Measurements from ENCODE around the gene EPHA8. TPM values are rescaled to one million over a fixed set of nuclear protein-coding genes. Genes with fewer than 3 reads are reported as not detected.

The EPHA8 gene
- polyA plus RNA-seq, 1 of the 3 experiments (the other 2 are of a cell fraction): 0.02 TPM

- TF ChIP-seq, protein P1, sequence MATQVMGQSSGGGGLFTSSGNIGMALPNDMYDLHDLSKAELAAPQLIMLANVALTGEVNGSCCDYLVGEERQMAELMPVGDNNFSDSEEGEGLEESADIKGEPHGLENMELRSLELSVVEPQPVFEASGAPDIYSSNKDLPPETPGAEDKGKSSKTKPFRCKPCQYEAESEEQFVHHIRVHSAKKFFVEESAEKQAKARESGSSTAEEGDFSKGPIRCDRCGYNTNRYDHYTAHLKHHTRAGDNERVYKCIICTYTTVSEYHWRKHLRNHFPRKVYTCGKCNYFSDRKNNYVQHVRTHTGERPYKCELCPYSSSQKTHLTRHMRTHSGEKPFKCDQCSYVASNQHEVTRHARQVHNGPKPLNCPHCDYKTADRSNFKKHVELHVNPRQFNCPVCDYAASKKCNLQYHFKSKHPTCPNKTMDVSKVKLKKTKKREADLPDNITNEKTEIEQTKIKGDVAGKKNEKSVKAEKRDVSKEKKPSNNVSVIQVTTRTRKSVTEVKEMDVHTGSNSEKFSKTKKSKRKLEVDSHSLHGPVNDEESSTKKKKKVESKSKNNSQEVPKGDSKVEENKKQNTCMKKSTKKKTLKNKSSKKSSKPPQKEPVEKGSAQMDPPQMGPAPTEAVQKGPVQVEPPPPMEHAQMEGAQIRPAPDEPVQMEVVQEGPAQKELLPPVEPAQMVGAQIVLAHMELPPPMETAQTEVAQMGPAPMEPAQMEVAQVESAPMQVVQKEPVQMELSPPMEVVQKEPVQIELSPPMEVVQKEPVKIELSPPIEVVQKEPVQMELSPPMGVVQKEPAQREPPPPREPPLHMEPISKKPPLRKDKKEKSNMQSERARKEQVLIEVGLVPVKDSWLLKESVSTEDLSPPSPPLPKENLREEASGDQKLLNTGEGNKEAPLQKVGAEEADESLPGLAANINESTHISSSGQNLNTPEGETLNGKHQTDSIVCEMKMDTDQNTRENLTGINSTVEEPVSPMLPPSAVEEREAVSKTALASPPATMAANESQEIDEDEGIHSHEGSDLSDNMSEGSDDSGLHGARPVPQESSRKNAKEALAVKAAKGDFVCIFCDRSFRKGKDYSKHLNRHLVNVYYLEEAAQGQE (IDR thresholded peaks at IDR 0.05; ENCODE audit: low read depth, low read length): no peak
- TF ChIP-seq FOSL2 (IDR thresholded peaks at IDR 0.05; ENCODE audit: borderline replicate concordance, low read depth): no peak
Measured at GRCh38 chr1:22588899-22589422, 25.7 kb downstream of the EPHA8 start (continued).

DNA sequence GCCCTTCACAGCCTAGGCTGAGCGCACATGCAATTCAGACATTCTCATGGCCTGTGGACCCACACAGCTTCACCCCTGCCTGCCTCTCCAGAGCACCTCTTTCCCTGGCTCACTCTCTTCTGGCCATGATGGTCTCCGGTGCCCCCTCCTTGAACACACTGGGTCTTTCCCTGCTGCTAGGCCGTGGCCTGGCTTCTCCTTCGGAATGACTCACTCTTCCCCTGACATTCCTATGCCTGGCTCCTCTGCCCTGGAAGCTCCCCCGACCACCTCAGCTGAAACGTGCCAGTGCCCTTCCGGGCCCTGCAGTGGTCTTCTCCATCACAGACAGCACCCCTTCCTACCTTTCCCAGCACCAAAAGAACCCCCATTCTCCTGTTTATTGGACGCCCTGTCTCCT lies 28.3 kb downstream of the EPHA8 start:
- no peaks in the 10 kb centered on the region for H3K36me3 ChIP-seq (replicated peaks in 1 of 2; ENCODE audit: control insufficient read depth in 1 of 2, insufficient read depth in 2 of 2, low read length in 1 of 2)
- H3K9me3 ChIP-seq: no peaks in the 10 kb centered on the region
- POLR2A ChIA-PET: no interaction called here
- 54% methylated on average over 8 of the region's 8 CpGs for WGBS (ENCODE audit: low lambda C conversion rate)
- no peak for DNase-seq
- H3K79me2 ChIP-seq (ENCODE audit: insufficient read depth): no peaks in the 10 kb centered on the region
- no peak overlapping the region for H3K4me3 ChIP-seq (ENCODE audit: low read depth in 2 of 2, low read length in 1 of 2)
- no peaks in the 10 kb centered on the region for H3F3A ChIP-seq (replicated peaks; ENCODE audit: insufficient read depth)
- H3K4me1 ChIP-seq (ENCODE audit: control insufficient read depth in 1 of 2, insufficient read depth in 2 of 2, low read depth in 1 of 2, low read length in 1 of 2): peaks cover 0 to 6% of the 10 kb centered on the region in 2 experiments; a peak in 1 of 4 replicates
- TF ChIP-seq, protein P2, sequence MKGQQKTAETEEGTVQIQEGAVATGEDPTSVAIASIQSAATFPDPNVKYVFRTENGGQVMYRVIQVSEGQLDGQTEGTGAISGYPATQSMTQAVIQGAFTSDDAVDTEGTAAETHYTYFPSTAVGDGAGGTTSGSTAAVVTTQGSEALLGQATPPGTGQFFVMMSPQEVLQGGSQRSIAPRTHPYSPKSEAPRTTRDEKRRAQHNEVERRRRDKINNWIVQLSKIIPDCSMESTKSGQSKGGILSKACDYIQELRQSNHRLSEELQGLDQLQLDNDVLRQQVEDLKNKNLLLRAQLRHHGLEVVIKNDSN (IDR thresholded peaks at IDR 0.05; ENCODE audit: borderline replicate concordance, low read depth): no peak
- TF ChIP-seq GABPA (IDR thresholded peaks at IDR 0.05; ENCODE audit: low read depth) (no peak), RFX5 (IDR thresholded peaks at IDR 0.05; ENCODE audit: low read length) (no peak), SIN3A (IDR thresholded peaks at IDR 0.05; ENCODE audit: borderline replicate concordance, low read depth, low read length) (no peak), NFIC (IDR thresholded peaks at IDR 0.05; ENCODE audit: borderline replicate concordance) (no peak), EP300 (IDR thresholded peaks at IDR 0.05; ENCODE audit: borderline replicate concordance in 1 of 2, low read depth in 1 of 2, low read length in 1 of 2) (no peak), FOXJ3 (CRISPR knock-in tag; IDR thresholded peaks at IDR 0.05) (no peak), EZH2phosphoT487 (IDR thresholded peaks at IDR 0.05; ENCODE audit: borderline replicate concordance, low read depth) (no peak), GATA2 (CRISPR knock-in tag; IDR thresholded peaks at IDR 0.05) (no peak)
- TF ChIP-seq, protein P3, sequence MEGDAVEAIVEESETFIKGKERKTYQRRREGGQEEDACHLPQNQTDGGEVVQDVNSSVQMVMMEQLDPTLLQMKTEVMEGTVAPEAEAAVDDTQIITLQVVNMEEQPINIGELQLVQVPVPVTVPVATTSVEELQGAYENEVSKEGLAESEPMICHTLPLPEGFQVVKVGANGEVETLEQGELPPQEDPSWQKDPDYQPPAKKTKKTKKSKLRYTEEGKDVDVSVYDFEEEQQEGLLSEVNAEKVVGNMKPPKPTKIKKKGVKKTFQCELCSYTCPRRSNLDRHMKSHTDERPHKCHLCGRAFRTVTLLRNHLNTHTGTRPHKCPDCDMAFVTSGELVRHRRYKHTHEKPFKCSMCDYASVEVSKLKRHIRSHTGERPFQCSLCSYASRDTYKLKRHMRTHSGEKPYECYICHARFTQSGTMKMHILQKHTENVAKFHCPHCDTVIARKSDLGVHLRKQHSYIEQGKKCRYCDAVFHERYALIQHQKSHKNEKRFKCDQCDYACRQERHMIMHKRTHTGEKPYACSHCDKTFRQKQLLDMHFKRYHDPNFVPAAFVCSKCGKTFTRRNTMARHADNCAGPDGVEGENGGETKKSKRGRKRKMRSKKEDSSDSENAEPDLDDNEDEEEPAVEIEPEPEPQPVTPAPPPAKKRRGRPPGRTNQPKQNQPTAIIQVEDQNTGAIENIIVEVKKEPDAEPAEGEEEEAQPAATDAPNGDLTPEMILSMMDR (IDR thresholded peaks at IDR 0.05): no peak
- TF ChIP-seq, protein P4, sequence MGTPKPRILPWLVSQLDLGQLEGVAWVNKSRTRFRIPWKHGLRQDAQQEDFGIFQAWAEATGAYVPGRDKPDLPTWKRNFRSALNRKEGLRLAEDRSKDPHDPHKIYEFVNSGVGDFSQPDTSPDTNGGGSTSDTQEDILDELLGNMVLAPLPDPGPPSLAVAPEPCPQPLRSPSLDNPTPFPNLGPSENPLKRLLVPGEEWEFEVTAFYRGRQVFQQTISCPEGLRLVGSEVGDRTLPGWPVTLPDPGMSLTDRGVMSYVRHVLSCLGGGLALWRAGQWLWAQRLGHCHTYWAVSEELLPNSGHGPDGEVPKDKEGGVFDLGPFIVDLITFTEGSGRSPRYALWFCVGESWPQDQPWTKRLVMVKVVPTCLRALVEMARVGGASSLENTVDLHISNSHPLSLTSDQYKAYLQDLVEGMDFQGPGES (IDR thresholded peaks at IDR 0.05; ENCODE audit: low read depth, low read length): no peak
- 0 out of 2 replicates have a peak, but pooled peaks cover 3% of the 10 kb centered on the region for H3K27me3 ChIP-seq (ENCODE audit: insufficient read depth)
- H4K20me1 ChIP-seq (ENCODE audit: insufficient read depth): no peaks in the 10 kb centered on the region
- H3K9ac ChIP-seq: no peak overlapping the region
- H3K27ac ChIP-seq (ENCODE audit: low read depth in 2 of 2, low read length in 1 of 2): no peak overlapping the region
- no peak overlapping the region for H2AFZ ChIP-seq (ENCODE audit: low read depth)
- CTCF ChIA-PET: interaction anchor here (0.9 to 2.7 kb wide), 5 partner anchors 12 to 171 kb away, joined by 3 to 9 read pairs (median 3); no protein-coding TSS in a partner anchor
- H3K9me2 ChIP-seq: no peaks in the 10 kb centered on the region
- no peak overlapping the region for H3K4me2 ChIP-seq

Data from SK-N-SH (cell line).